Measurements from ENCODE around the gene RPL18.
A peak's percentile ranks its signal among the peaks of the same experiment; 100 is the strongest.
"Not testable (repeated sequence)": the region's sequence is repeated elsewhere in the genome, so short reads cannot be mapped to it uniquely, and the experiment has no call there.

RPL18 gene

DNA sequence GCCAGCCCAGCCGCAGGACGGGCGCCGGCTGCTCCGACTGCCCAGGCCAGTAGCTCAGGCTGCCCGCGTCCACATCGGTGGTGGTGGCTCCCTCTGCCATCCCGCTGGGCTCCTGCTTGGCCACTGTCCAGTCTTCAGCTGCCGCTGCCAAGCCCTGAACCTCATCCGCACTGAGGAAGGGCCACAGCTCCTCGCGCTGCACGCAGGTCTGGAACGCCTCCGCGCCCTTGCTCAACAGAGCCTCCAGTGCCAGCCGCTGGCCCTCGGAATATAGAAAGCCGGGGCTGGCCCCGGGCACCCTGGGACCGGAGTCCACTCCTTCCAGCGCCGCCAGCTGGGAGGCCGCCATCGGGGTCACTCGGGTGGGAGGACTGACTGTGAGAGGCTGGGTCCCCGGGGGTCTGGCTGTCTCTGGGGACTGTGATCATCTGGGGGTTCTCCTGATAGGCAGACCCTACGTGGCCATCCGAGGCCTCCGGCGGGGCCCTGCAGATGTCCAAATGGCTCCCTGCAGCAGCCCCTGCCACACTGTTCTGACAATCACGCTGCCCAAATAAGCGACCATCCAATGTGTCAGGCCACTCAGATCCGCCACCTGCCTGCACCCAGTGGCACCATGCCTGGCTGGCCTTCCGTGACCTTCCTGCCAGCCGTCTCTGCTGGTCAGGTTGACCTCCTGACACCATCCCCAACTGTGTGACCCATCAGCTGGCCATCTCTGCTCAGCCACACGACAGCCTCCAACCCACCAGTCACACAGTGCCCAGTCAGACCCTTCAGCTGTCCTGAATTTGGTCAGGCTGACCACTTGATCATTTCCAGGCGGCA is 5.7 kb downstream of the RPL18 start:
- DNase-seq = no peak

DNA sequence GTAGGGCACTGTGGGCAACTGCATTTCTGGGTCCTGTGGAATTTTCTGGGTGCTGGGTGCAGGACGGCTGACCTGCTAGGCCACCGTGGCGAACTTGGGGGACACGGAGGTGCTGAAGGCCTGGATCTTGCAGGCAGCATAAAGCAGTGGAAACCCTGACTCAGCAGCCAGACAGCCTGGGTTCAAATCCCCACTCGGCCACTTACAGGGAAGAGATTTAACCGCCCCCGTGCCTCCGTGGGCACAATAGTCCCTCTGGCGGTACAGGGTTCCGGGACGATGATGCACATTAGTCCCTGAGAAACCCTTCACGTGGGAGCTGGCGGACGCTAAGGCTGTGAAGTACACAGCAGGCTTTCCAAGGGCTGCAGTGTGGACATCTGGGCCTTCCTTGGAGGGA is 7.1 kb downstream of the RPL18 start:
- DNase-seq = no peak

DNA sequence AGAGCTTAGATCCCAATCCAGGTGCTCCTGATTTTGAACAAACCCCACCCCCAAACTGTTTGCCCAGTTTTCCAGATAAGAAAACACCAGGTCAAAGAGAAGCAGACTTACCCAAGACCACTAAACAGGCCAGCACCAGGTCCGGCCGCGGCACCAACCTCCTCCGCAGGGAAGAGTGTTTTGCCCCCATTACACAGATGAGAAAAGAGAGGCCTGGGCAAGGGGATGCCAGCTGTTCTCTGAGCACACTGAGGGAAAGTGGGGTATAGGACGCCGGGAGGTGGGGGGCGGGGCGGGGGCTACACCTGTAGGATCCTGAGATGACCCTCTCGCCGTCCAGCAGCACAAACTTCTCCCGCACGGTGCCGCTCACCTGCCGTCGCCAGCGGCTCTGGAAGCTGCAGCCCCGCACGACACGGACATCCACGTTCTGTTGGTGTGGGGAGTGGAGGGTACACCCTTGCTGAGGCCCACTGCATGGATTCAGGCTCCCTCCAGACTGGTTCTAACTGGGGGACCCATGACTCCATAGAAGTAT is 9.3 kb downstream of the RPL18 start:
- no peak for DNase-seq

DNA sequence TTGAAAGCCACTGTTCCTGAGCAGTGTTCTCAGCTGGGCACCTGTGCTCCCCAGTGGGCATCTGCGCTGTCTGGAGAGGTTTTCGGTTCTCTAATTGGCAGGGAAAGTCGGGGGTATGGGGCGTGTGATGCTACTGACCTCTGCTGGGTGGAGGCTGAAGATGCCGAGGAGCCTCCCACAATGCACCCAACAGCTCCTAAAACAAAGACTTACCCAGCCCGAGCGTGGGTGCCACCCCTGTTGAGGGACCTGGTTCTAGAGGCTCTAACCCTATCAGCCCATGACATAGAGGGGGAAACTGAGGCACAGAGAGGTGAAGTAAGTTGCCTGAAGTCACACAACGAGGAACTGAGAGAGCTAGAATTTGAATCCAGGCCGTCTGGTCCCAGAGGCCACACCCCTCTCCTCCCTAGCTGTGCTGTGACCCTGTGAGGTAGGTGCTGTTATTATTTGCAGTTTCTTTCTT is 10.1 kb downstream of the RPL18 start:
- peak; percentile 62 for DNase-seq

DNA sequence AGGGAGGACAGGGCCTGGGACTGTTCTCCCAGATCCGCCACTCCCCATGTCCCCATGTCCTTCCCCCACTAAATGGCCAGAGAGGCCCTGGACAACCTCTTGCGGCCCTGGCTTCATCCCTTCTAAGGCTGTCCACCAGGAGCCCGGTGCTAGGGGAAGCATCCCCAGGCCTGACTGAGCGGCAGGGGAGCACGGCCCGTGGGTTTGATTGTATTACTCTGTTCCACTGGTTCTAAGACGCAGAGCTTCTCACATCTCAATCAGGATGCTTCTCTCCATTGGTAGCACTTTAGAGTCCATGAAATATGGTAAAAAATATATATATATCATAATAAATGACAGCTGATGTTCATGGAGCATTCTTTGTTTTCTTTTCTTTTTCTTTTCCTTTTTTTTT is 11.6 kb downstream of the RPL18 start:
- DNase-seq = no peak

DNA sequence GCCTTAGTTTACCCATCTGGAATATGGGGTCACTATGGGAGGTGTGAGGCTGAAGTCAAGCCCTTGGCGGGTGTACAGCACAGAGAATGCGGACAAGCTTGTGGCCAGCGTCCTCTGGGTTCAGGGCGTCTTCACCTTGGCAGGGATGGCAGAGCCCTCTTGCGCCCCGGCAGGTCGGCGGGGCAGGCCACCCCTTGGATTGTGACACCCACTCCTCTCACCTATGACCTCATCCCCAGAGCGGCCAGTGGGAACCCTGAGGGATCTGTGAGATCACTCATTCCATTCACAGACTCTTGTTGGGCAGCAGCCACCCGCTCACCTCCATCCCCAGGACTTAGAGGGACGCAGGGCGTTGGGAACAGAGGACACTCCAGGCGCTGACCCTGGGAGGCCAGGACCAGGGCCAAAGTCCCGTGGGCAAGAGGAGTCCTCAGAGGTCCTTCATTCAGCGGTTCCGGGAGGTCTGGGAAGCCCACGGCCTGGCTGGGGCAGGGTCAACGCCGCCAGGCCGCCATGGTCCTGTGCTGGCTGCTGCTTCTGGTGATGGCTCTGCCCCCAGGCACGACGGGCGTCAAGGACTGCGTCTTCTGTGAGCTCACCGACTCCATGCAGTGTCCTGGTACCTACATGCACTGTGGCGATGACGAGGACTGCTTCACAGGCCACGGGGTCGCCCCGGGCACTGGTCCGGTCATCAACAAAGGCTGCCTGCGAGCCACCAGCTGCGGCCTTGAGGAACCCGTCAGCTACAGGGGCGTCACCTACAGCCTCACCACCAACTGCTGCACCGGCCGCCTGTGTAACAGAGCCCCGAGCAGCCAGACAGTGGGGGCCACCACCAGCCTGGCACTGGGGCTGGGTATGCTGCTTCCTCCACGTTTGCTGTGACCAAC is 12.3 kb downstream of the RPL18 start, which contains the start of gene SPACA4:
Gene SPACA4, plus strand, starts transcription at position 280 of the 896 bp plus-strand sequence. Its CDS starts 237 bp downstream, at position 517.
- no peak for DNase-seq

DNA sequence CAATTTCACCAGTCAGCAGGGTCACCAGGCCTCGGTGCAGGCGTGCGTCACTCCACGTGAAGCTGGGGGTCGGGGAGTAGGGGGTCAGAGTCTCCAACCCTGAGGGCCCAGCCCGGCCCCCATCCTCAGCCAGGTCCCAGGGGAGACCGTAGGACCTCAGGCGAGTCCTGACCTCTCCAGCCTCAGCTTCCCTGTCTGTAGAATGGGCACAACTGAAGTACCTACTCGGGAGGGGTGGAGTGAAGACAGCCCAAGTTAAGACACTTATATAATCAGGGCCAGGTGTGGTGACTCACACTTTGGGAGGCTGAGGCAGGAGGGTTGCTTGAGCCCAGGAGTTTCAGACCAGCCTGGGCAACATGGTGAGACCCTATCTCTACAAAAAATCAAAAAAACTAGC is 15.1 kb downstream of the RPL18 start:
- no peak for DNase-seq

DNA sequence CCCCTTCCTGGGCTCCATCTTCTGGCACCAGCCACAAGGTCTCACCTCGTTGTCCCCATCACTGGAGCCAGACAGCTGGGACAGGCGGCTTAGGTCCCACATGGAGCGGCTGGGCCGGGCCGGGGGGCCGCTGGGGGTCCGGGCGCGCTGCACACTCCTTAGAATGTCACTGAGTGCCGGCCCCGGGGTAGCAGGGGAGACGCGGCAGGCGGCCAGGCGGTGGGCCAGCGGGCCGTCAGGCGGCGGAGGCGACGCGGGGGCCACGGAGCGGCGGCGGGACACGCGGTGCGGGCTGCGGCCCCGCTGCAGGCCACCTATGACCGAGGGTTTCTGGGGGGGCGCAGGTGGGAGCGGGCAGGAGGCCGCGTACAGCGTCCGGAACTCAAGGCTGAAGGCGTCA is 15.5 kb downstream of the RPL18 start:
- no peak for DNase-seq

DNA sequence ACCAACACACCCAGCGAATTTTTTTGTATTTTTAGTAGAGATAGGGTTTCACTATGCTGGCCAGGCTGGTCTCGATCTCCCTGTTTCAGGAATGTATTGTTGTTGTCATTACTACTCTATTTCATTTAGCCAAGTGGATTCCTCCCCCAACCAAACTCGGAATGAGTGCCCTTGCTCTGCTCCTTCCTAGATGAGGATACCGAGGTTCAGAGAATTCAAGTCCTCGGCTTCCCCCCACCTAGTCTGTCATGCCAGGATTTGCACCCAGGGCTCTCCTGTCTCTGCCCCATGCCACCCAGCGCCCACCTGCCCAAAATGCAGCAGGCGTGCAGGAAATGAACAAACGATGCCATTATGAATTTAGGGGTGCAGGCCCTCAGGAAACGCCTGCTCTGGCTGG is 16.0 kb downstream of the RPL18 start:
- no peak for DNase-seq

DNA sequence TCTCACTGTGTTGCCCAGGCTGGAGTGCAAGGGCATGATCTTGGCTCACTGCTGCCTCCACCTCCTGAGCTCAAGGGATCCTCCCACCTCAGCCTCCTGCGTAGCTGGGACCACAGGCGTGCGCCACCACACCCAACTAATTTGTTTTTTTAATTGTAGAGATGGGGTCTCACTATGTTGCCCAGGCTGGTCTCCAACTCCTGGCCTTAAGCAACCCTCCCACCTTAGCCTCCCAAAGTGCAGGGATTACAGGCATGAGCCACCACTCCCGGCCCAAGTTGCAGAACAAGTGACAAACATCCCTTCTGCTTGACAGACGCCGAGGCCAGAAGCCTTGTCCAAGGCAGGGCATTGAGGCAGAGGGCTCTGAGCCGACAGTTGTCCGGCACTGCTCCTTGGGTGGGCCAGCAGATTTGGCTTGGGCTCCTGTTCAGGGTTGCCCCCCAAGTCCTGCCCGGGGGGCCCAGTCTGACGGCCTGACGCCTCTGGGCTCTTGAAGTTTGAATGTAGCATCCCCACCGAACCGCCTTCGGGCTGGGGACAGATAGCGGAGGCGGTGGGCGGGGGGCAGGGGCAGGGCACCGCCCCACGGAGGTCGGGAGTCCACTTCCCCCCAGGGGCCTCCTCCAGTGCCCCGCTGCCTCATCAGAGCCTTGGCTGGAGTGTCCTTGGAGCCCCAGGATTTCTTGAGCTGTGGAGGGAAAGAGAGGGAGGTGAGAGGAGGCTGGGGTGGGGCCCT is 18.1 kb downstream of the RPL18 start:
- DNase-seq = no peak

DNA sequence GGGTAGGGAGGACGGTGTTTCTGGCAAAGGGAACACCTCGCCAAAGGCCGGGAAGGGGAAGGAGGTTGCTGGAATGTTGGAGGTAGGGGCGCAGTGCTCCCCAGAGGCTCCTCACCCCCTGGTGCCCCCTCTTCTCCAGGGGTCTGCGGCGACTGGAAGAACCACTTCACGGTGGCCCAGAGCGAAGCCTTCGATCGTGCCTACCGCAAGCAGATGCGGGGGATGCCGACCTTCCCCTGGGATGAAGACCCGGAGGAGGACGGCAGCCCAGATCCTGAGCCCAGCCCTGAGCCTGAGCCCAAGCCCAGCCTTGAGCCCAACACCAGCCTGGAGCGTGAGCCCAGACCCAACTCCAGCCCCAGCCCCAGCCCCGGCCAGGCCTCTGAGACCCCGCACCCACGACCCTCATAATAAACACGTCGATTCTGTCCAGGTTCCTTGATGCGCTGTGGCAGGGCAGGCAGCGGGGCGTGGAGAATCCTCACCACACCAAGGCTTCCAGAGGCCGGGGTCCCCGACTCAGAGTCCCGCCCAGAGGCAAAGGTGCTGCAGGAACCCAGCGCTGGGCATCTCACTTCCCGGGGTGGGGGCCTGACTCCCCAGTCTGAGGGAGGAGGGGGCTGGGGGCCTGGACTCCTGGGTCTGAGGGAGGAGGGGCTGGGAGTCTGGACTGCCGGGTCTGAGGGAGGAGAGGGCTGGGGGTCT is 19.8 kb downstream of the RPL18 start:
- DNase-seq = no peak

DNA sequence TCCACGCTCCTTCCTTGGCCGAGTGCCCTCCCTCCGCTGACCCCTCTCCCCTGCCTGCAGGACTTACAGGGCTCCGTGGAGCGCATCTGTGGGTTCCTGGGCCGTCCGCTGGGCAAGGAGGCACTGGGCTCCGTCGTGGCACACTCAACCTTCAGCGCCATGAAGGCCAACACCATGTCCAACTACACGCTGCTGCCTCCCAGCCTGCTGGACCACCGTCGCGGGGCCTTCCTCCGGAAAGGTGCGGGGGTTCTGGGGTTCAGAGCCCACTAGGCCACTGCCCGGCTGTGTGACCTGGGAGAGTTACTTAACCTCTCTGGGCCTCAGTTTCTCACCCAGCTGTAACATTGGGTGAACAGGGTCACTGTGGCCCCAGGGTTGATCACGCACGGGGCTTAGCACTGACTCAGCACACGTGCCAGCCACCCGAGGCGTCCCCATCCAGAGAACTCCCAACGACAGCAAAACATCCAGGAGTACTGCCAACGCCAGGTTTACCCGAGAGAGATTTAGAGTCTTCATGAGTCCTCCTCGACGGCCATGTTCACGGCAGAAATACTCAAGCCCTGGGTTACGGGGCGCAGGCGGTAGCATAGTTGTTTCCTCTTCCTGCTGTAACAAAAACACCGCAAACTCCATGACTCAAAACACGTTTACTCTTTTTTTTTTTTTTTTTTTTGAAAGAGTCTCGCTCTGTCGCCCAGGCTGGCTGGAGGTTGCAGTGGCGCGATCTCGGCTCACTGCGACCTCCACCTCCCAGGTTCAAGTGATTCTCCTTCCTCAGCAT is 22.1 kb downstream of the RPL18 start:
- peak; percentile 65 for DNase-seq

DNA sequence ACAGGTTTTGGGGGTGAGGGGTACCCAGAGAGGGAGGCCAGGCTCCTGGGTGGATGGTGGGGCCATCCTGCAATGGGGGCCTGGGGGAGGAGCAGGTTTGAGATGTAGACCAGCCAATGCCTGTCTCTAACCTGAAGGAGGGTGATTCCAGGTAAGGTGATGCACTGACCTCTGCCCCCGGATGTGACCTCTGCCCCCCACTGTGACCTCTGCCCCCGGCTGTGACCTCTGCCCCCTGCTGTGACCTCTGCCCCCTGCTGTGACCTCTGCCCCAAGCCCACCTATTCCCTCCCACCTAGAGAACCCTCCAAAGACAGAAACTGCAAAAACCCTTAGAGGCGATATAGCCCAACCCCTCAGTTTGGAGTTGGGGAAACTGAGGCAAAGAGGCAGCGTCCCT is 22.7 kb downstream of the RPL18 start:
- DNase-seq = no peak

DNA sequence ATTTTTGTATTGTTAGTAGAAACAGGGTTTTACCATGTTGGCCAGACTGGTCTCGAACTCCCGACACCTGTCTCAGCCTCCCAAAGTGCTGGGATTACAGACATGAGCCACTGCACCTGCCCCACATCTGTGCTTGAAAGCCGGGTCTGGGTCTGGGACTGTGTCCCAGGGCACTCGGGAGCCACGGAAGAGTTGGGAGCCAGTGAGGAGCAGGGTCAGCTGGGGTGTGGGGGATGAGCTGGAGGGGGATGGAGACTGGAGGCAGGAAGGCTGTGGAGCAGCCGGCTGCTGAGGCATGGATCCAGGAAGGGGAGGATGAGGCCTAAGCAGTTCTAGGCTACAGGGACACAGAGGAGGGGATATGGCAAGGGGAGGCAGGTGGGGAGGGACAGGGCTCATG is 23.1 kb downstream of the RPL18 start:
- no peak for DNase-seq

DNA sequence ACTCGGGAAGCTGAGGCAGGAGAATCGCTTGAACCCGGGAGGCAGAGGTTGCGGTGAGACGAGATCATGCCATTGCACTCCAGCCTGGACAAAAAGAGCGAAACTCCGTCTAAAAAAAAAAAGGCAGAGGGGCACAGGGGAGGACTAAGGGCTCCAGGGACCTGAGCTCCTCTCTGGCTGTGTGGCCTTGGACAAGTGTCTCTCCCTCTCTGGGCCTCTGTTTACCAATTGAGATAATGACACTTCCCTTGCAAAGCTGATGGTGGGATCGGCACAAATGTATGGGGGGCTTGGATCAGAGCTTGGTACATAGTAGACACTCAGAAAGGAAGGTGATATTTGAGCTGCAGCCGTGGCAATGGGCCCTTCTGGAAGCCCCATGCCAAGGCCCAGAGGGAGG is 23.8 kb downstream of the RPL18 start:
- no peak for DNase-seq

DNA sequence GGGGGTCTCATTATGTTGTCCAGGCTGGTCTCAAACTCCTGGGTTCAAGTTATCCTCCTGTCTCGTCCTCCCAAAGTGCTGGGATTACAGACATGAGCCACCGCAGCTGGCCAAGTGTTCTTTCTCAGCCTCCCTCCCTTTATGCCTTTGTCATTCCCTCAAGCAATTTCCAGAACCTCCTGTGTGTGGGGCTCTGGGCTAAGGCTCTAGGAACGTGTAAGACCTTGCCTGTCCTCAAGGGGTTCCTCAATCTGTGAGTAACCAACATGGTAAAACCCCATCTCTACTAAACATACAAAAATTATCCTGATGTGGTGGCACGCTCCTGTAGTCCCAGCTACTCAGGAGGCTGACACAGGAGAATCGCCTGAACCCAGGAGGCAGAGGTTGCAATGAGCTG is 28.0 kb downstream of the RPL18 start:
- DNase-seq = no peak

DNA sequence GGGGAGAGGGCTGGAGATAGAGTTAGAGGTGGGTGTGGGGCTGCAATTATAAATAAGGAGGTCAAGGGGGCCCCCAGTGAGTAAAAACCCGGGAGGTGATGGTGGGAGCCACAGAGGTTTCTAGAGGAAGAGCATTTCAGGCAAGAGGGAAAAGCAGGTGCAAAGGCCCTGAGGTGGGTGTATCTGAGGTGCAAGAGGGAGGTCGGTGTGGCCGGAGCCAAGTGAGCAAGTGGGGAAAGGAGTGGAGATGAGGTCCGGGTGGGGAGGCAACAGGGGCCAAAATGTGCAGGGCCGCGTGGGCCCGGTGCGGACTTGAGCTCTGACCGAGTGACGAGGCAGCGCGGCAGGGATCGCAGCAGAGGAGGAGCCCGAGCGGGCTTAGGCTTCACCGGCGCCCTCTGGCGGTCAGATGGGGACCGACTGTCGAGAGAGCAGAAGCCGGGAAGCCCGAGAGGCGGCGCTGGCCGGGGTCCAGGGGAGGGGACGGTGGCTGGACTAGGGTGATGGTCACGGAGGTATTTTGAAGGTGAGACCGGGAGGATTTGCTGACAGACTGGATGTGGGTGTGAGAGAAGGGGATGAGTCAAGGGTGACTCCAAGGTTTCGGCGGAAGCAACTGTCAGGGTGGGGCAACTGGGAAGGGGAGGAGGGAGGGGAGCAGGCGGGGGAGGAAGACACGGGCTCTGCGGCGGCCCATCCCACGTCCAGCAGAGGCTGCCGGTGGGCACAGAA is 30.1 kb downstream of the RPL18 start:
- peak; percentile 91 for DNase-seq

DNA sequence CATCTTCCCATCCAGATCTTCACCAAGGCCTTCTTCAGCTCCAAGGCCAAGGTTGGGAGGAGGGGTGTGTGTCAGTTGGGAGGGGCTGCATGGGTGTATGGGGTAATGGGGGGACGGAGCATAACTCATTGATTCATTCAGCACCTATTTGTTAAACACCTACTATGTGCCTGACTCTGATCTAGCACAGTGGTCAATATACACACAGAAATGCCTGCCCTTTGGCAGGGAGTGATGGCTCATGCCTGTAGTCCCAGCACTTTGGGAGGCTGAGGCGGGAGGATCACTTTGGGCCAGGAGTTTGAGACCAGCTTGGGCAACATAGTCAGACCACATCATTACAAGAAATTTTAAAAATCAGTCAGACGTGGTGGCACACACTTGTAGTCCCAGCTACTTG is 31.6 kb downstream of the RPL18 start:
- no peak for DNase-seq

DNA sequence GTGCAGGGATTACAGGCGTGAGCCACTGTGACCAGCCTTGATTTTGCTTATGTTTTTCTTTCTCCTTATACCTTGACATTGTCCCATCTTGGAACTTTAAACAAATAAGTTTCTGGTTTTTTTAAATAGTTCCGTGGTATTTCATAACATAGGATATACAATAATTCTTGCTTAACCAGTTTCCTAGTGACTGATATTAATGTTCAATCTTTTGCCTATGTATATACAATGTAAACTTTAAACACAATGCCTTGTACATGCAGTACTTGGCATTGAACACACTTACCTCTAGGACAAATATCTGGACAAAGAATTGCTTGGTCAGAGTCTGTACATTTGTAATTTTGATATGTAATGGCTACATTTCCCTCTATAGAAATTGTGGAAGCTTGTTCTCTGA is 36.8 kb downstream of the RPL18 start:
- no peak for DNase-seq

DNA sequence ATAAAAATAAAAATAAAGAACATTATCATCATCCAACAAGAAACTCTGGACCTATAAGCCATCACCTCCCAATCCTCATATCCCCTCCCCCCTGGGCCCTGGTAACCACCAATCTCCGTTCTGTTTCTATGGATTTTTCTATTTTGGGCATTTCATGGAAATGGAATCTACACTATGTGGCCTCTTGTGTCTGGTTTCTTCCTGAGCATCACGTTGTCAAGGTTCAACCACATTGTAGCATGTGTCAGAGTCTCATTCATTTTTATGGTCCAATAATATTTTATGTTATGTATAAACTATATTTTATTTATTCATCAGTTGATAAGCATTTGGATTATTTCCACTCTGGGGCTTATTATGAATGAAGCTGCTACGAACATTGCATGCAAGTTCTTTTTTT is 40.1 kb downstream of the RPL18 start:
- DNase-seq = no peak

DNA sequence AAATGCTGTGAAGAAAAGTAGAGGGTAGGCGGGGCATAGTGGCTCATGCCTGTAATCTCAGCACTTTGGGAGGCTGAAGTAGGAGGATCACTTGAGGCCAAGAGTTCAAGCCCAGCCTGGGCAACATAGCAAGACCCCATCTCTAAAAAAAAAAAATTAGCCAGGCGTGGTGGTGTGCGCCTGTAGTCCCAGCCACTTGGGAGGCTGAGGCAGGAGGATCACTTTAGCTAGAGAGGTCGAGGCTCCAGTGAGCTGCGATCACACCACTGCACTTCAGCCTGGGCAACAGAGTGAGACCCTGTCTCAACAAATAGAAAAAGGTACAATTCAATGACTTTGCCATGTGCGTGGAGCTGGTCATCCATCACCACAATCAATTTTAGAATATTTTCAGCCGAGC is 41.1 kb downstream of the RPL18 start:
- not testable (repeated sequence) for DNase-seq
